K562 (cell line): Measurements from ENCODE around the gene ARL2. TPM values are rescaled to one million over a fixed set of nuclear protein-coding genes. Genes with fewer than 3 reads are reported as not detected.

Experiments used
- ATAC-seq: fragments of 200-7000 bp; cut with Tn5 transposase; 3 replicates; pipeline ENCODE4 v1.9.1; 2020; ENCODE audit warnings: moderate library complexity
- BruUV-seq: library from RNA; stranded (reverse); fragments of 400-500 nt; replicated peaks from 2 replicates; lab custom pipeline; 2021; lab: Mats Ljungman, UMichigan
- CTCF ChIA-PET: fragments of 300-600 bp; formaldehyde crosslinking; extraction: SDS; loops from one replicate; lab custom pipeline; 2021; ENCODE audit warnings: low intra/inter-chr PET ratio; lab: Yijun Ruan, JAX
- POLR2A ChIA-PET: fragments of 300-600, 350-650 bp; sonication (Branson Sonifier 250); formaldehyde crosslinking; extraction: SDS; loops from one replicate; lab custom pipeline; 2021; ENCODE audit warnings: antibody characterized with exemption, inconsistent platforms; lab: Yijun Ruan, JAX
- DNase-seq, 4 experiments: peaks; one replicate each; pipeline versions ENCODE4 v3.0.0 to v3.0.0-alpha.2; 2011 to 2018; ENCODE audit warnings: low spot score in 3 of 4, mixed read lengths in 3 of 4; ENCODE audit errors: extremely low read depth in 1 of 4
- FAIRE-seq: peaks from 2 replicates; lab custom pipeline; 2011; peaks lifted over from hg19 to GRCh38; lab: Jason Lieb, UNC
- H2AFZ ChIP-seq: 2 replicates; pipeline ENCODE4 v1.6.0; 2011; ENCODE audit warnings: low read depth, low read length, control low read depth, inconsistent platforms
- H3K27ac ChIP-seq: fragments of 200-600 bp; 3 replicates; pipeline ENCODE4 v1.8.0; 2011; ENCODE audit warnings: low read depth, mild to moderate bottlenecking, control low read depth, inconsistent platforms, low read length, moderate library complexity, mixed read lengths; ENCODE audit errors: extremely low read depth
- H3K27me3 ChIP-seq, 2 experiments: fragments of 300-600 bp in 1 of 2; 2 replicates in 1 of 2; 3 replicates in 1 of 2; pipeline versions ENCODE4 v1.6.0 to v1.8.0; 2011; ENCODE audit warnings: inconsistent platforms in 2 of 2, low read length in 2 of 2, mild to moderate bottlenecking in 1 of 2, mixed read lengths in 1 of 2, moderate library complexity in 1 of 2; ENCODE audit not compliant: control insufficient read depth in 2 of 2, insufficient read depth in 2 of 2
- H3K36me3 ChIP-seq: fragments of 300-600 bp; 3 replicates; pipeline ENCODE4 v1.8.0; 2011; ENCODE audit warnings: mild to moderate bottlenecking, low read length, inconsistent platforms; ENCODE audit not compliant: control insufficient read depth, insufficient read depth
- H3K4me1 ChIP-seq, 2 experiments: fragments of 200-600 bp in 1 of 2; replicated peaks in 1 of 2; 2 replicates in 1 of 2; 3 replicates in 1 of 2; pipeline versions ENCODE4 v1.5.1 to v1.8.0; 2011; ENCODE audit warnings: inconsistent platforms in 2 of 2, low read length in 2 of 2, mild to moderate bottlenecking in 1 of 2, mixed read lengths in 1 of 2, moderate library complexity in 1 of 2; ENCODE audit not compliant: control insufficient read depth in 2 of 2, insufficient read depth in 2 of 2
- H3K4me2 ChIP-seq: 2 replicates; pipeline ENCODE4 v1.6.1; 2011; ENCODE audit warnings: low read length, control low read depth, inconsistent platforms, mixed read lengths; ENCODE audit not compliant: insufficient read depth
- H3K4me3 ChIP-seq: fragments of 200-600 bp; sonication (generic), shearing (Covaris generic); 2 replicates; pipeline ENCODE4 v1.5.1; 2016; ENCODE audit warnings: control low read depth, inconsistent platforms
- H3K79me2 ChIP-seq: fragments of 200-600 bp; 3 replicates; pipeline ENCODE4 v1.8.0; 2011; ENCODE audit warnings: low read length, inconsistent platforms; ENCODE audit not compliant: control insufficient read depth, insufficient read depth
- H3K9ac ChIP-seq, 2 experiments: 2 replicates each; pipeline versions ENCODE4 v1.6.0 to v1.6.1; 2011; ENCODE audit warnings: low read depth in 2 of 2, low read length in 2 of 2, control low read depth in 1 of 2, inconsistent platforms in 1 of 2, mild to moderate bottlenecking in 1 of 2, mixed read lengths in 1 of 2; ENCODE audit not compliant: insufficient read depth in 1 of 2
- H3K9me1 ChIP-seq: one replicate; pipeline ENCODE4 v1.6.0; 2011; ENCODE audit warnings: inconsistent platforms, mild to moderate bottlenecking, low read length, moderate library complexity; ENCODE audit not compliant: control insufficient read depth, insufficient read depth
- H3K9me3 ChIP-seq: replicated peaks from 2 replicates; pipeline ENCODE4 v1.5.1; 2011; ENCODE audit warnings: low read depth, low read length, inconsistent platforms; ENCODE audit not compliant: control insufficient read depth, insufficient read depth
- H4K20me1 ChIP-seq: replicated peaks from 2 replicates; pipeline ENCODE4 v1.6.1; 2011; ENCODE audit warnings: low read length, inconsistent platforms, mixed read lengths; ENCODE audit not compliant: control insufficient read depth, insufficient read depth
- BCOR ChIP-seq: fragments of 450-650 bp; IDR thresholded peaks from 2 replicates; pipeline ENCODE4 v1.6.1; 2016
- CTCF ChIP-seq, 3 experiments: IDR thresholded peaks in 2 of 3; conservative IDR thresholded peaks in 1 of 3; 2 replicates each; pipeline ENCODE4 v1.5.1; 2011 to 2012; ENCODE audit warnings: low read length in 3 of 3, mild to moderate bottlenecking in 3 of 3, control low read depth in 2 of 3, improper control_type of control experiment in 1 of 3, inconsistent platforms in 1 of 3, low read depth in 1 of 3, mixed read lengths in 1 of 3, moderate library complexity in 1 of 3; ENCODE audit not compliant: insufficient read depth in 2 of 3
- DNMT1 ChIP-seq: fragments of 450-650 bp; IDR thresholded peaks from 2 replicates; pipeline ENCODE4 v1.6.1; 2016; ENCODE audit warnings: antibody characterized with exemption, mild to moderate bottlenecking
- EP400 ChIP-seq: fragments of 450-650 bp; IDR thresholded peaks from 2 replicates; pipeline ENCODE4 v1.6.1; 2017; ENCODE audit warnings: antibody characterized with exemption, mild to moderate bottlenecking, moderate library complexity
- EZH2 ChIP-seq: IDR thresholded peaks from 2 replicates; pipeline ENCODE4 v1.6.1; 2012; ENCODE audit warnings: low read depth, mild to moderate bottlenecking, inconsistent platforms, low read length, borderline replicate concordance
- GTF2A2 ChIP-seq: IDR thresholded peaks from 2 replicates; pipeline ENCODE4 v1.6.1; 2016; ENCODE audit warnings: mild to moderate bottlenecking, missing genetic modification characterization, missing compliant biosample characterization
- HOXB6 ChIP-seq: fragments of 250-450 bp; sonication (Bioruptor Pico); IDR thresholded peaks from 2 replicates; pipeline ENCODE4 v1.5.1; 2022; ENCODE audit warnings: mild to moderate bottlenecking, borderline replicate concordance
- HSF4 ChIP-seq: fragments of 250-450 bp; sonication (Bioruptor Pico); IDR thresholded peaks from 2 replicates; pipeline ENCODE4 v2.1.2; 2022; ENCODE audit warnings: mild to moderate bottlenecking, moderate library complexity, borderline replicate concordance
- KDM1A ChIP-seq, 2 experiments: fragments of 450-650 bp; IDR thresholded peaks; 2 replicates each; pipeline ENCODE4 v1.6.1; 2016; ENCODE audit warnings: mild to moderate bottlenecking in 2 of 2
- RFX7 ChIP-seq: fragments of 250-450 bp; sonication (Bioruptor Pico); IDR thresholded peaks from 2 replicates; pipeline ENCODE4 v1.5.1; 2021; ENCODE audit warnings: mild to moderate bottlenecking
- SIRT6 ChIP-seq: IDR thresholded peaks from one replicate; pipeline ENCODE4 v1.6.1; 2012; ENCODE audit warnings: low read depth, mild to moderate bottlenecking, control low read depth, inconsistent platforms, low read length, moderate library complexity
- TRIM24 ChIP-seq, 2 experiments: fragments of 450-650 bp; IDR thresholded peaks; 2 replicates each; pipeline ENCODE4 v1.6.1; 2016
- ZBTB12 ChIP-seq: fragments of 250-450 bp; sonication (Bioruptor Pico); IDR thresholded peaks from 2 replicates; pipeline ENCODE4 v1.4.0; 2020
- ZC3H4 ChIP-seq: sonication (generic); formaldehyde crosslinking; IDR thresholded peaks from 2 replicates; pipeline ENCODE4 v1.9.0; 2021; ENCODE audit warnings: missing genetic modification reagents, borderline replicate concordance
- ZC3H8 ChIP-seq: fragments of 450-650 bp; IDR thresholded peaks from 2 replicates; pipeline ENCODE4 v1.6.1; 2017
- ZNF23 ChIP-seq: fragments of 250-450 bp; sonication (Bioruptor Pico); IDR thresholded peaks from 2 replicates; pipeline ENCODE4 v1.4.0; 2020; ENCODE audit warnings: mild to moderate bottlenecking
- ZNF253 ChIP-seq: fragments of 250-450 bp; sonication (Bioruptor Pico); conservative IDR thresholded peaks from 2 replicates; pipeline ENCODE4 v1.6.1; 2021; ENCODE audit warnings: mild to moderate bottlenecking
- ZSCAN32 ChIP-seq: fragments of 450-650 bp; formaldehyde crosslinking; IDR thresholded peaks from 2 replicates; pipeline ENCODE4 v1.4.0; 2020; ENCODE audit warnings: mild to moderate bottlenecking, moderate library complexity
- WGBS: fragments of 100-300 bp; shearing (Covaris generic); methylation state at CpG from one replicate; pipeline ENCODE4 v1.1.6; 2016; ENCODE audit warnings: low coverage, mixed read lengths; ENCODE audit not compliant: insufficient coverage; ENCODE audit errors: missing lambda C conversion rate; 5-methylcytosine and 5-hydroxymethylcytosine counted together
- in situ Hi-C: fragments of 300-500 bp; cut with MboI; formaldehyde crosslinking; loops from 4 replicates; pipeline ENCODE4 v1.15.0; 2018; ENCODE audit warnings: inconsistent platforms, mixed read lengths
- intact Hi-C: fragments of 100-400 bp; cut with micrococcal nuclease; formaldehyde crosslinking; loops from 2 replicates; pipeline ENCODE4 v1.14.2; 2022
- polyA plus RNA-seq, 8 experiments: library from polyadenylated mRNA; depleted of rRNA in 4 of 8; stranded (reverse) in 5 of 8; unstranded in 3 of 8; fragments of >200 nt; fragmentation: Nextera tagmentation in 2 of 8; fragmentation: Illumina TruSeq in 1 of 8; extraction: Ambion mirVana in 2 of 8; extraction: Trizol in 1 of 8; gene quantifications; 2 replicates each; pipeline versions ENCODE4 v1.2.1 to v1.2.3, GENCODE V29; 2011 to 2014; ENCODE audit warnings: inconsistent platforms in 1 of 8, missing spikeins in 1 of 8
- total RNA-seq, 7 experiments: library from RNA; depleted of rRNA in 6 of 7; stranded (reverse); fragments of >200 nt in 6 of 7; fragmentation: Illumina TruSeq in 2 of 7; extraction: Trizol in 2 of 7; gene quantifications; 2 replicates each; pipeline versions ENCODE4 v1.2.1 to v1.2.3, GENCODE V29; 2011 to 2021; ENCODE audit warnings: low replicate concordance in 1 of 7
- TF ChIP-seq, protein P1 (sequence below): fragments of 450-650 bp; IDR thresholded peaks from one replicate; pipeline ENCODE4 v1.6.1; 2018; ENCODE audit warnings: mild to moderate bottlenecking, moderate library complexity; ENCODE audit not compliant: partially characterized antibody

ARL2 gene
- total and polyA plus RNA-seq, 9 of the 15 experiments (the other 6 are each of a cell fraction or from before 2014, with no cell fraction given) = 5.7 to 154 (median 92.2) TPM

GRCh38 chr11:65027213-65028067 is 13.5 kb downstream of the ARL2 start, which contains the start of gene SNX15:
Gene SNX15, plus strand, starts transcription at chr11:65027439. Its CDS starts 99 bp downstream, at chr11:65027538.
- peak; percentile 90 for FAIRE-seq
- CTCF ChIA-PET = interaction anchor here (0.9 kb wide), 1 partner anchor 181 kb away, joined by 4 read pairs; no protein-coding TSS in a partner anchor
- TF ChIP-seq ZNF23 (CRISPR knock-in tag) = no peak
- TF ChIP-seq ZC3H4 (CRISPR knock-in tag) = no peak
- no peak for TF ChIP-seq ZBTB12 (CRISPR knock-in tag)
- TF ChIP-seq, protein P1, sequence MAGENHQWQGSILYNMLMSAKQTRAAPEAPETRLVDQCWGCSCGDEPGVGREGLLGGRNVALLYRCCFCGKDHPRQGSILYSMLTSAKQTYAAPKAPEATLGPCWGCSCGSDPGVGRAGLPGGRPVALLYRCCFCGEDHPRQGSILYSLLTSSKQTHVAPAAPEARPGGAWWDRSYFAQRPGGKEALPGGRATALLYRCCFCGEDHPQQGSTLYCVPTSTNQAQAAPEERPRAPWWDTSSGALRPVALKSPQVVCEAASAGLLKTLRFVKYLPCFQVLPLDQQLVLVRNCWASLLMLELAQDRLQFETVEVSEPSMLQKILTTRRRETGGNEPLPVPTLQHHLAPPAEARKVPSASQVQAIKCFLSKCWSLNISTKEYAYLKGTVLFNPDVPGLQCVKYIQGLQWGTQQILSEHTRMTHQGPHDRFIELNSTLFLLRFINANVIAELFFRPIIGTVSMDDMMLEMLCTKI = no peak
- TF ChIP-seq TRIM24 (IDR thresholded peaks at IDR 0.05) = 0 out of 4 replicates have a peak, but pooled peaks of 1 of the 2 experiments have one; percentile 32
- no peak for TF ChIP-seq GTF2A2 (tag)
- no peak for TF ChIP-seq EZH2
- TF ChIP-seq RFX7 (CRISPR knock-in tag) = no peak
- TF ChIP-seq ZSCAN32 = no peak
- peak; percentile 15; the same call in 1 of the 2 replicates for TF ChIP-seq BCOR
- no peak for TF ChIP-seq KDM1A (IDR thresholded peaks at IDR 0.05)
- TF ChIP-seq HSF4 (CRISPR knock-in tag) = no peak
- TF ChIP-seq CTCF (IDR thresholded peaks at IDR 0.05 in 2 of 3, conservative IDR thresholded peaks at IDR 0.05 in 1 of 3; ENCODE audit: insufficient read depth in 2 of 3, low read depth in 1 of 3, low read length in 3 of 3) = peak; percentile 53 to 76 (median 69)
- no peak; the same call in 1 of the 2 replicates for TF ChIP-seq HOXB6 (CRISPR knock-in tag)
- TF ChIP-seq DNMT1 = no peak
- no peak for TF ChIP-seq ZC3H8
- TF ChIP-seq EP400 = peak; percentile 75
- TF ChIP-seq ZNF253 = no peak
- no peak for TF ChIP-seq SIRT6

More at GRCh38 chr11:65027213-65028067, 13.5 kb downstream of the ARL2 start, which contains the start of gene SNX15:
- H3K9me1 ChIP-seq = no peaks in the 10 kb centered on the region
- DNase-seq (peak; percentile 89 to 98 (median 92)), ATAC-seq (peak; percentile 98)
- WGBS = under 1% methylated on average over 34 of the region's 51 CpGs
- no peaks in the 10 kb centered on the region for H3K9me3 ChIP-seq
- in situ Hi-C loops (no loop called here), intact Hi-C loops (loop anchor here (5.0 kb wide), 1 partner anchor 55 kb away; the partner anchor contains the start of genes CDCA5 and ZFPL1)
- H3K27me3 ChIP-seq = no peaks in the 10 kb centered on the region
- peaks cover 2% of the 10 kb centered on the region; the same call in 1 of the 3 replicates for H3K36me3 ChIP-seq
- peak within 1 kb of the TSS; percentile 74 to 88 for H3K9ac ChIP-seq
- H3K4me2 ChIP-seq = peak within 1 kb of the TSS; percentile 80
- peak within 1 kb of the TSS; percentile 84 for H3K27ac ChIP-seq
- peaks cover 16 to 29% of the 10 kb centered on the region in 2 experiments; a peak in 4 of 5 replicates for H3K4me1 ChIP-seq
- POLR2A ChIA-PET = interaction anchor here (0.6 to 1.9 kb wide), 5 partner anchors 13 to 56 kb away, joined by 3 to 7 read pairs (median 5); partner anchors contain the start of genes BATF2, CDCA5 and SAC3D1
- peaks cover 9% of the 10 kb centered on the region; the same call in 2 of the 3 replicates for H3K79me2 ChIP-seq
- H2AFZ ChIP-seq = peak within 1 kb of the TSS; percentile 99
- BruUV-seq = no TSS peak
- peak within 1 kb of the TSS; percentile 55 for H3K4me3 ChIP-seq
- H4K20me1 ChIP-seq = no peaks in the 10 kb centered on the region
